Lung (tissue), 12 donors: ENCODE data around the gene ZXDA. TPM values are rescaled to one million over a fixed set of nuclear protein-coding genes. Genes with fewer than 3 reads are reported as not detected.

Source experiments
- ATAC-seq: fragments of 200-7000 bp; cut with Tn5 transposase; one replicate; pipeline ENCODE4 v1.9.1; 2020; ENCODE audit warnings: moderate number of reproducible peaks; ENCODE audit not compliant: insufficient read depth, low FRiP score
- DNase-seq, 3 donors: peaks; one replicate each; pipeline ENCODE4 v3.0.0-alpha.2; 2013 to 2017
- H3K27ac ChIP-seq, 2 donors: one replicate each; pipeline ENCODE4 v1.5.1; 2013; ENCODE audit warnings: mild to moderate bottlenecking in 2 of 2, moderate library complexity in 2 of 2, control low read depth in 1 of 2, inconsistent platforms in 1 of 2, low read depth in 1 of 2, low read length in 1 of 2
- H3K27me3 ChIP-seq, 3 donors: one replicate each; pipeline ENCODE4 v1.5.1; 2013; ENCODE audit warnings: low read length in 2 of 3; ENCODE audit not compliant: control insufficient read depth in 3 of 3, insufficient read depth in 3 of 3
- H3K36me3 ChIP-seq, 4 donors: one replicate each; pipeline ENCODE4 v1.5.1; 2013; ENCODE audit warnings: low read length in 4 of 4, mild to moderate bottlenecking in 1 of 4, moderate library complexity in 1 of 4; ENCODE audit not compliant: control insufficient read depth in 4 of 4, insufficient read depth in 4 of 4
- H3K4me1 ChIP-seq, 5 donors: one replicate each; pipeline ENCODE4 v1.5.1; 2013; ENCODE audit warnings: low read length in 5 of 5, mild to moderate bottlenecking in 2 of 5, moderate library complexity in 1 of 5; ENCODE audit not compliant: control insufficient read depth in 5 of 5, insufficient read depth in 5 of 5
- H3K4me3 ChIP-seq: one replicate; pipeline ENCODE4 v1.5.1; 2013; ENCODE audit warnings: mild to moderate bottlenecking, control low read depth, moderate library complexity
- H3K9ac ChIP-seq, 2 donors: one replicate each; pipeline ENCODE4 v1.5.1; 2013; ENCODE audit warnings: low read length in 2 of 2, control low read depth in 1 of 2; ENCODE audit not compliant: insufficient read depth in 1 of 2
- H3K9me3 ChIP-seq, 4 donors: one replicate each; pipeline ENCODE4 v1.5.1; 2013; ENCODE audit warnings: low read length in 3 of 4, mild to moderate bottlenecking in 1 of 4, moderate library complexity in 1 of 4; ENCODE audit not compliant: control insufficient read depth in 4 of 4, insufficient read depth in 3 of 4
- CTCF ChIP-seq: IDR thresholded peaks from 2 replicates; pipeline ENCODE4 v1.5.1; 2012; ENCODE audit warnings: mild to moderate bottlenecking; ENCODE audit errors: control extremely low read depth, extremely low read depth
- WGBS, 2 donors: extraction: QIAGEN DNeasy Blood & Tissue Kit; methylation state at CpG; one replicate each; pipeline ENCODE4 v1.1.7; 2013; 5-methylcytosine and 5-hydroxymethylcytosine counted together
- polyA plus RNA-seq, 2 donors: library from polyadenylated mRNA; stranded (reverse); fragments of 200-250 nt; gene quantifications; one replicate each; pipeline ENCODE4 v1.2.1, GENCODE V29; 2013
- total RNA-seq, 2 donors: library from RNA; depleted of rRNA in 1 of 2; stranded (reverse); fragments of >200 nt in 1 of 2; gene quantifications; one replicate each; pipeline ENCODE4 v1.2.1, GENCODE V29; 2014 to 2021
- donor health status: control.
- donor health status: control.
- donor health status: Bipolar disorder and iron deficiency.
- donor health status: healthy.
- donor health status: DM: yes; HTN: yes; CAD: no.

The ZXDA gene
- total and polyA plus RNA-seq, 4 donors = 0.47 to 10.2 (median 3.5) TPM

DNA sequence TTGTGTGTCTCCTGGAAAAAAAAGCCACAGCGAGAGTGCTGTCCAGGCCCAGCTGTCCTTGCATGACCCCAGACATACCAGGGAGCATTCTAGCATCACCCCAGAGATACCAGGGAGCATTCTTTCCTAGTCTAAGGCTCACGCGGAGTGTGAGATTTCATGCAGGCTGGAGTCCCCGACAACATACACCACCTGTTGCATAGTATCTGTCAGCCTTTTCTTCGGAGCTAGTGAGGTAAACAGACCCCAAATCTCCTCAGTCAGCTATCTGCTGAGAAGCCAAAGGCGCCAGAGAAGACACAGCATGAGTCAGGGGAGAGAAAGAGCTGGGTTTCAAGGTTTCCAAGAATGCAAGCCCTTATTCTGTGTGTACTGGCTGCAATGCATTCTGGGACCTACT lies 23.1 kb upstream of the ZXDA start:
- TF ChIP-seq CTCF = no peak
- Histone ChIP-seq H3K9me3 (no peaks in the 10 kb centered on the region), H3K27me3 (no peaks in the 10 kb centered on the region), H3K27ac (no peak overlapping the region), H3K4me1 (no peaks in the 10 kb centered on the region), H3K36me3 (no peaks in the 10 kb centered on the region), H3K4me3 (no peak overlapping the region), H3K9ac (no peak overlapping the region)
- no peak for ATAC-seq
- WGBS, 2 donors = 69 to 83% methylated on average over 6 of the region's 6 CpGs
- DNase-seq = no peak

DNA sequence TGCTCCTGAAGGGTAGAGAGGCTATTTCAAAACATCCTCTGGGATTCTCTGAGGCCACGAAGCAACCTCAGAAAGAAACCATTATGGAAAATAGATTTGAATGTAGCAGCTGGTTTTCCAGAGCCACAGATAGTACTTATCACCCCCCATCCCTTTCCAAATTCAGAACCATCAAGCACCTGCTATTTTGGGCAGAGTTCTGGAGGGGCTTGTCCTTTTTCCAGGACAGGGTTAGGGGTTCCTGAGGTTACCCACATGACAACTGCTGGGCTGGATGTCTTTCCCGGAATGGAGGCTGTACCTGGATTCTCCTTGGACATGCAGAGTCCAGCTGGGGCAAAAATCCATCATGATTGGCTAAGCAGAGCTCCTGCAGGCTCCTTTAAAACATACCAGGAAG lies 22.0 kb upstream of the ZXDA start:
- no peak for ATAC-seq
- DNase-seq = no peak
- H3K9ac ChIP-seq = no peak overlapping the region
- H3K27me3 ChIP-seq = no peaks in the 10 kb centered on the region
- H3K27ac ChIP-seq = no peak overlapping the region
- TF ChIP-seq CTCF = no peak
- 41 to 44% methylated on average over 2 of the region's 2 CpGs for WGBS, 2 donors
- no peak overlapping the region for H3K4me3 ChIP-seq
- no peaks in the 10 kb centered on the region for H3K4me1 ChIP-seq
- H3K36me3 ChIP-seq = no peaks in the 10 kb centered on the region
- no peaks in the 10 kb centered on the region for H3K9me3 ChIP-seq

DNA sequence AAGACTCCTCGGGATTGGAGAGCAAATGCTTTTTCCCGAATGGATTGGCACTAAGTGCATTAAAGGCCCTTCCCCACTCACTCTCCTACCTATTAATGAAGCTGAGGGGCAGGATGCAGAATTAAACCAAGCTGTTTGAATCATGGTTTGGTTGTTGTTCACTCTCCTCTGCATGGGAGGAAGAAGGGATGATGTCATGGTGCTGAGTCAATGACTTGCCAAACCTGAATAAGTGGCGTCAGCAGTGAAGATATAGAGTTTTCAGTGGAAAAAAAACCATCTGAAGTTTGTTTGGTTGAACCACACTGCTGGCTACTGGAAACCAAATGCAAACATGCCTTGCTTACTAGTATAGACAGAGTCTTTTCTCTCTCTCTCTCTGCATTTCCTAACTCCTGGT lies 19.8 kb upstream of the ZXDA start:
- Histone ChIP-seq H3K9ac (no peak overlapping the region), H3K4me3 (no peak overlapping the region), H3K27me3 (no peaks in the 10 kb centered on the region), H3K27ac (no peak overlapping the region), H3K4me1 (no peaks in the 10 kb centered on the region), H3K36me3 (no peaks in the 10 kb centered on the region), H3K9me3 (no peaks in the 10 kb centered on the region)
- DNase-seq (no peak), ATAC-seq (no peak)
- TF ChIP-seq CTCF = no peak
- 46 to 78% methylated on average over 3 of the region's 3 CpGs for WGBS, 2 donors

DNA sequence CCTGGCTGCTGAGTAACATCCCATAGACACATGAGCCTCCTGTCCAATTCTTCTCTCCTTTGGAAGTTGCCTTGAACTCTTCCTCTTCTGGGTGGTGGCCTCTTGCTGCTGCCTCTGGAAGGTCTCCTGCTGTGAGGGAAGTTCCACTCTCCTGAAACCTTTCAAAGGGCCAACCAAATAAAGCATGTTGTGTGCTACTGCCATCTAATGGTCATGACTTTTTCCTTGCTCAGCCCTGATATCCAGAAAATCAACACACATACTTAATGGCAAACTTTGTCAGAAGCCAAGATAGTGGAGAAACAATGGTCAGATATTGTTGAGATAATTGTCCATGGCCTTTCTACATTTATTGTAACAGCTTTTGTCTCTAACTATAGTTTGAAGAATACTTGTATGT lies 19.1 kb upstream of the ZXDA start:
- DNase-seq = peak in 2 of 3 donors; percentile 40 to 64

More for the DNA sequence above, 19.1 kb upstream of the ZXDA start:
- TF ChIP-seq CTCF = peak; percentile 19
- no peak for ATAC-seq
- Histone ChIP-seq H3K27ac (no peak overlapping the region), H3K36me3 (no peaks in the 10 kb centered on the region), H3K4me3 (no peak overlapping the region), H3K27me3 (no peaks in the 10 kb centered on the region), H3K9ac (no peak overlapping the region), H3K9me3 (no peaks in the 10 kb centered on the region), H3K4me1 (no peaks in the 10 kb centered on the region)
